NCI-H2107 treated with DMSO at 0.1 percent for 48 hours (cell line): ENCODE results near the gene PTPRQ.
"Not testable (repeated sequence)": the region's sequence is repeated elsewhere in the genome, so short reads cannot be mapped to it uniquely, and the experiment has no call there.

Experiments used
- DNase-seq: peaks from one replicate; lab custom pipeline; 2025; ENCODE audit not compliant: unreplicated experiment; lab: John Stamatoyannopoulos, UW

Gene PTPRQ

GRCh38 chr12:80469681-80470080 lies 25.6 kb downstream of the PTPRQ start:
- DNase-seq, result no peak

GRCh38 chr12:80470403-80470802 lies 26.4 kb downstream of the PTPRQ start:
- no peak for DNase-seq

DNA sequence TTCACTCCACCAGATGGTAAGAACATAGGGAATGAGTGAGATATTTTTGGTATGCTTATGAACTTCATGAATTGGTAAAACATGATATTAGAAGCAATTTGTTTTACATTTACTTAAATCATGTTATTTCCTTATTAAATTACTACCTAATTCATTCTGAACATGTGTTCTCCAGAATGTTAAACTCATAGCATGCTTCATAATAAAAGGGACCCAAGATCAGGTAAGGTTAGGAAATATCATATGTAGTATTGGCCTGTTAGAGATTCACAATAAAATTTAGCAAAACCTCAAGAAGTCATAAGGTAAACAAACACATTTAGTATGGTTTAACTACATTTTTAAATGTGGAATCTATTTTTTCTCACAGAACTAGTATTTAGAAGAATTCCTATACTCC lies 28.2 kb downstream of the PTPRQ start:
- DNase-seq, result no peak

- DNase-seq, result peak; percentile 64
Measured at GRCh38 chr12:80472911-80473500, 29.0 kb downstream of the PTPRQ start.

- not testable (repeated sequence) for DNase-seq
Measured at GRCh38 chr12:80477521-80478145, 33.6 kb downstream of the PTPRQ start.

DNA sequence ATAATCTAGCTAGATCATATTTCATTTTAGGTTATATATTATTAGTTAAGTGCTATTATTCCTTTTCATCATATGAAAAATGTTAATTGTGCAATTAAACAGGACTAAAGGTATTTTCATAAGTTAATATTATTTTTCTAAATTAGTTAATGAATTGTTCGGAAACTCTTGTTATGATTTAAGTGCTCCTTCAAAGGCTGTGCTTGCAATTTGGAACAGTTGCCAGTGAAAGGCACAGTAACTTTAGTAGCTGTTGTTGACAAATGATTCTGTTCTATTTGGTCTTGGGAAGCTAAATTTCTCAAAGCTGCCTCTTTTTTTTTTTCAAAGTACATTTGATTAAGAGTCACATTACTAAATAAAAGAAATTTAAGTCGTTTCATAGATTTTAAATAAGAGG lies 40.7 kb downstream of the PTPRQ start:
- DNase-seq, result no peak

- DNase-seq, result no peak
Measured at GRCh38 chr12:80485222-80485987, 41.4 kb downstream of the PTPRQ start.

DNA sequence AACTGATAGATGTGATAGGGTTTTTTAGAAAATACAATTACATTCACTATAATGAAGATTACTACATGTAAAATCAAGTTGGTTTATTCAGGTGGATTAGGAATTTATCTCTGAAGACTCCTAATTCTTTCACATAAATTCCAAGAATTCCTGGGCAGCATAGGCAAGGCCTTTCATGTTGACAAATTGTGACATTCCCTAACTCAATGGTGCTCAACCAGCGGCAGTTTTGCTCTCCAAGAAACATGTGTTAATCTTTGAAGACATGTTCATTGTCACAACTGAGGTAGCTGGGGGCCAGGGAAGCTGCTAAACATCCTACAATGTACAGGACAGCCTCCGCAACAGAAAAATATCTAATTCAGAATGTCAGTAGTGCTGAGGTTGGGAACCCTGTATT lies 46.3 kb downstream of the PTPRQ start:
- no peak for DNase-seq

GRCh38 chr12:80491166-80491565 lies 47.1 kb downstream of the PTPRQ start:
- no peak for DNase-seq

DNA sequence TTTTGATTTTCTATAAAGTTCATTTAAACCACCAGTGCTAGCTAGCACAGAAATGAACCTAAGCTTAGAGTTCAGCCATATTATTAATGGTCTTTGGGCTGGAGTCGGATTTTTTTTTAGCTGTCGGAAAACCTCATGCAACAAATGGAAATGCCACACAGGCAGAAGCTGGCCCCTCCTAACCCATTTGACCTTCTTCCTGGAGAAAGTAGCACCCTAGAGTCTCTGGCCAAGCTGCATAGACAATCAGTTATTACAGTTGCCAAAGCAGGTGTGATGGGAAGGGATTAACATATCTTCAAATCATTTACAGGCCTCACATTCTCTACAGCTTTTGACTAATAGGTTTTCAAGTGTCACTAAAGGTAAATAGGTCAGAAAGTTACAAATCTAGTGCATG lies 49.4 kb downstream of the PTPRQ start:
- DNase-seq, result no peak

DNA sequence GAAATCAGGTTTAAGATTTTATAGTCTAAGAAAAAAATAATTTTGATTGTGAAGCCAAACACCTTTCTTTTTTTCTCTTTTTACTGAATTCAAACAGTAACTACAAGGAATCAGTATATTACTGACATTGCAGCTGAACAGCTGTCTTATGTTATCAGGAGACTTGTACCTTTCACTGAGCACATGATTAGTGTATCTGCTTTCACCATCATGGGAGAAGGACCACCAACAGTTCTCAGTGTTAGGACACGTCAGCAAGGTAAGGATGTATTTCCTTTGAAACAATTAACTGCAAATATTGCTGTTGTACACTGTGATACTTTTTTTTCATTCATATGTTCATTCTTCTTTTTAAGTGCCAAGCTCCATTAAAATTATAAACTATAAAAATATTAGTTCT lies 50.8 kb downstream of the PTPRQ start:
- DNase-seq, result no peak

GRCh38 chr12:80498059-80498728 lies 54.2 kb downstream of the PTPRQ start:
- DNase-seq, result no peak

DNA sequence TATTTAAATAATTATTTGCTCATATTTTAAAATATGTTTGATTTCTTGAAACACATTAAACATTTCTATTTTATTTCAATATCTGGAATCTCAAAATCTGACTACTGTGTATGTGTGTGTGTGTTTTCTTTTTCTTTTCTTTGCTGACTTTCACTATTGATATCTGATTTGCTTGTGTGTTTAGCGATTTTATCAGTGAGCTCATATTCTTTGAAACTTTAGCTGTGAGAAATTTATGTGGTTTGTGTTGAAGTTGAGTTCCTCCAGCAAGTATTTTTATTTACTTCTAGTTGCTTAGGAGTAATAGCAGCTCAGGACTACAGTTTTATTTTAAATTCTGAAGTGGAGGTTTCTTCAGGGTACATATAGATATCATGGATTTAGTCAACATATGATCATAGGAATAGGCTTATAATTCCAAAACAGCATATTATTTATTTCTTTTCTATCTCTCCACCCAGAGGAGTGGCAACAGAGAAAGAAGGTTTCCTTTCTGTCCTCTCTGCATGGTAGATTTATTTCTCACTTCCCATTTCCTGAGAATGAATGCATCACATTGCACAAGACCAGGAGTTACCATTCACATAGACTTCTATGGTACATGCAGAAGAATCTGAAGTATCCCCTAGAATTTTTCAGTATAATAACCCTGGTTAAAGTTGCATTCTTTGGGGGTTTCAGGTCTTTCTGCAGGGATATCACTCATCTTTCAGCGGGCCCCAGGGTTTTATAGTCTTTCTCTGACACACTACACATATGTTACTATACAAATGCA lies 60.5 kb downstream of the PTPRQ start:
- DNase-seq, result no peak

DNA sequence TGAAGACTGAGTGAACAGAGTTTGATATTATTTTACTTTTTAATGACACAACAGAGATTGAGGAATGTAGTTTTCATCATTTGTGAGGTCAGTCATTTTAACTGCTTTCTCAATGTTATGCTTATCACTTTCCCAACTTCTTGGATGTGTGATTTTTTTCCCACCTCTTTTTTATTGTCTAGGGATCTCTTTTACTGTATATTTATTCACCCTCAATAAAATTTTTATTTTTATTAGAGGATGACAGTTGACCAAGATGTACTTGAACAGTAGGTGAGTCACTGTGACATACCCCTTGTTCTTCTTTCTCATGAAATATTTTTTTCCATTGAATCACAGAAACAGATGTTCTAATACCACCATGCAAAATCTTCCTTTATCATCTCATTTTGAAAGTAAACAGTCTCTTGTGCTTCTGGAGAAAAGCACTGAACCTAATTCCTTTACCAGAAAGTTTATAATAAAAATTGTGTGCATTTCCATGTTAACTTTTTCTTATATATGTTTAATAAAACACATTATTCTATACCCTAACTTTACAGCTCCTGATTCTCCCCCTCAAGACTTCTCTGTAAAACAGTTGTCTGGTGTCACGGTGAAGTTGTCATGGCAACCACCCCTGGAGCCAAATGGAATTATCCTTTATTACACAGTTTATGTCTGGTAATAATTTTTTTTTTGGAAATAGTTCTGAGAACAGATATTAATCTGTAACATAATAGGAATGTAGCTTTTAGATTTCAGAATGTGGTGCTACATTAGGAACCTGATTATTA lies 65.9 kb downstream of the PTPRQ start:
- DNase-seq, result no peak

- no peak for DNase-seq
Measured at GRCh38 chr12:80512781-80513180, 68.7 kb downstream of the PTPRQ start.

DNA sequence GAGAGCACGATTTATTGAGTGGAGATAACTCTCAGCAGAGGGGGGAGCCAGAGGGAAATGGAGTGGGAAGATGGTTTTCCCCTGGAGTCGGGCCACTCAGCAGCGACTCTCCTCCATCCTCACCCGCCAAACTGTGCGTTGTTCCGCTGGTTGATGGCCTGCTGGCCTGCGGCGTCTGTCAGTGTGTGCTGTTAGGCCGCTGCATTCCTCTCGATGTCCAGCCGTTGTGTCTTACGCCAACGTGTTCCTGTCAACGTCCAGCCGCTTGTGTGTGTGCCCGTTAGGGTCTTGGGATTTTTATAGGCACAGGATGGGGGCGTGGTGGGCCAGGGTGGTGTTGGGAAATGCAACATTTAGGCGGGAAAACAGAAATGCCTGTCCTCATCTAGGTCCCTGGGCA lies 69.2 kb downstream of the PTPRQ start:
- no peak for DNase-seq

- DNase-seq, result no peak
Measured at GRCh38 chr12:80517655-80518054, 73.6 kb downstream of the PTPRQ start.

DNA sequence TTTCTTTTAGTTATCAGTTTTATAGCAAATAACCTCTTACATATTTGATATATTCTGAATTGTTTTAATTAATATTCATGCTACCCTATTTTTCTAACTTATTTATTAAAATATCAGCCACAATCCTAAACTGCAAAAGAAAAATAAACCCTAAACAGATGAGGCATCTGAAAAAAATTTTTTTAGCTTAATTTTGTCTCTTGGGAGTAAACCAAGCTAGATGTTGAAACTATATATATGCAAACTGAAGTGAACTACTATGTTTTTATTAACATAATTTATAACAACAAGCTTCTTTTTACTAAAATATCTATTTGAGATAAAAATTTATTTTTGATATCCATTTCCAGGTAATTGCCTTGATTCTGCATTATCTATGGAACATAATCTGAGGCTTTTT lies 87.6 kb downstream of the PTPRQ start:
- DNase-seq, result no peak

- no peak for DNase-seq
Measured at GRCh38 chr12:80539029-80539428, 95.0 kb downstream of the PTPRQ start.

GRCh38 chr12:80549298-80549697 lies 105.3 kb downstream of the PTPRQ start:
- DNase-seq, result no peak
